D721Med (cell line): ENCODE measurements around the gene PRR35.

Experiments
- DNase-seq: peaks from one replicate; pipeline ENCODE4 v3.0.0; 2011; ENCODE audit warnings: low spot score; ENCODE audit not compliant: insufficient read length
- FAIRE-seq: peaks from 2 replicates; lab custom pipeline; 2011; peaks lifted over from hg19 to GRCh38; lab: Jason Lieb, UNC
- CTCF ChIP-seq: IDR thresholded peaks from 2 replicates; pipeline ENCODE4 v1.5.1; 2012; ENCODE audit warnings: mild to moderate bottlenecking, control low read depth; ENCODE audit not compliant: insufficient read depth; ENCODE audit errors: missing control alignments

PRR35 gene

GRCh38 chr16:524274-525040, 35.7 kb upstream of the PRR35 start:
- FAIRE-seq, result no peak
- TF ChIP-seq CTCF, result no peak

GRCh38 chr16:525123-525519, 35.1 kb upstream of the PRR35 start:
- no peak for TF ChIP-seq CTCF
- FAIRE-seq (no peak), DNase-seq (no peak)

More at GRCh38 chr16:524274-525040, 35.7 kb upstream of the PRR35 start:
- DNase-seq, result no peak

GRCh38 chr16:525520-526180, 34.5 kb upstream of the PRR35 start:
- DNase-seq, result no peak

GRCh38 chr16:526181-527014, 33.8 kb upstream of the PRR35 start:
- FAIRE-seq, result no peak
- TF ChIP-seq CTCF, result no peak
- DNase-seq, result no peak

More at GRCh38 chr16:525520-526180, 34.5 kb upstream of the PRR35 start:
- no peak for FAIRE-seq
- TF ChIP-seq CTCF, result no peak

- FAIRE-seq (no peak), DNase-seq (no peak)
- no peak for TF ChIP-seq CTCF
Measured at GRCh38 chr16:527015-527903, 32.9 kb upstream of the PRR35 start, which contains the start of gene CAPN15. TSS of gene CAPN15 (plus strand) at chr16:527712. CDS start at chr16:546839, 19,127 bp downstream.
